ENCODE measurements around the gene SOX10.
A peak's percentile ranks its signal among the peaks of the same experiment; 100 is the strongest.
"Not testable (repeated sequence)": the region's sequence is repeated elsewhere in the genome, so short reads cannot be mapped to it uniquely, and the experiment has no call there.

Gene SOX10

DNA sequence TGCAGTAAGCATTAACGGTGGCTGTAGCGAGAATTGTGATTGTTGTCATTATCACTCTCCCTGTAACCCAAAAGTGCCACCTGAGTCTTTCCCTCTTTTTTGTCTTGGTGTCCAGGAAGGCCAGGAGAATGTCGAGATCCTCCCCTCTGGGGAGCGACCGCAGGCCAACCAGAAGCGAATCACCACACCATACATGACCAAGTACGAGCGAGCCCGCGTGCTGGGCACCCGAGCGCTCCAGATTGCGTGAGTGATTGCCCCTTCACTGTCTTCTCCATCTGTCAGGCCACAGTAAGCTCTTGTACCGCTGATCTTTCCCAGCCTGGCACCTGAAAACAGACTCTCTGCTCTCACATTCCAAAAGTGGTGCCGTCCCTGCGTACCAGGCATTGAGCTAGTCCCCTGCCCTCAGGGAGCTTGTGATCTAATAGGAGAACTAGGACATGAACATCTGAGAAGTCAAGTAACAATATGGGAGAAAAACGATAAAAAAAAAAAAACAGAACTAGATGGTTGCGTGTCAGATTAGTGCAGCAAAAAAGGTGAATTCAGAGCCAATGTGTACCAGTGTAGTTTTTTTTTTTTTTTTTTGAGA is 25.0 kb downstream of the SOX10 start:
- FAIRE-seq = no peak

DNA sequence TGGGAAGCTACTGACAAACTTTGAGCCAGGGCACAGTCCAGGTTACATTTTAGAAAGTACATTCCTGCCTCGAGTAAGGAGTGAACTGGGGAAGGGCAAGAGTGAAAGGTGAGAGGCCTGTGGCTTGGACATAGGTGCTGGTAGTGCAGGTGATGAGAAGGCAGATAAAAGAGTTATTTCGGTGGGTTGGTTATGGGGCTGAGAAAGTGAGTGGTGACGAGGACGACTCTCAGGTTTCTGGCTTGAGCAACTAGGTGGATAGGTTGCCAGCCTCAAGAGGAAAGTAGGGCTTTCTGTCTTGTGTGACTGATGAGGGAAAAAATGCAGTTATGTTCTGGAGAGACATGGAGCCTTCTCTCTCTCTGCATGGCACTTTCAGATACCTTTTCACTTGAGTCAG is 27.1 kb downstream of the SOX10 start:
- no peak for FAIRE-seq

DNA sequence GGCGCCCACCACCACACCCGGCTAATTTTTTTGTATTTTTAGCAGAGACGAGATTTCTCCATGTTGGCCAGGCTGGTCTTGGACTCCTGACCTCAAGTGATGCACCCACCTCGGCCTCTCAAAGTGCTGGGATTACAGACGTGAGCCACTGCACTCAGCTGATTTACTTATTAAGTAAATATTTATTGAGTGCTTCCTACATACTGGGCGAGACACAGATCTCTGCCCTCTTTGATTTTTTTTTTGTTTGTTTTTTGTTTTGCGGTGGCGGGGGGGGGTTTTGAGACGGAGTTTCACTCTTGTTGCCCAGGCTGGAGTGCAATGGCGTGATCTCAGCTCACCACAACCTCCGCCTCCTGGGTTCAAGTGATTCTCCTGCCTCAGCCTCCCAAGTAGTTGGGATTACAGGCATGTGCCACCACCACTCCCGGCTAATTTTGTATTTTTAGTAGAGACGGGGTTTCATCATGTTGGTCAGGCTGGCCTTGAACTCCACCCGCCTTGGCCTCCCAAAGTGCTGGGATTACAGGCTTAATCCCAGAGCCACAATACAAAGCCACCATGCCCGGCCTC is 28.4 kb downstream of the SOX10 start:
- FAIRE-seq = not testable (repeated sequence)

DNA sequence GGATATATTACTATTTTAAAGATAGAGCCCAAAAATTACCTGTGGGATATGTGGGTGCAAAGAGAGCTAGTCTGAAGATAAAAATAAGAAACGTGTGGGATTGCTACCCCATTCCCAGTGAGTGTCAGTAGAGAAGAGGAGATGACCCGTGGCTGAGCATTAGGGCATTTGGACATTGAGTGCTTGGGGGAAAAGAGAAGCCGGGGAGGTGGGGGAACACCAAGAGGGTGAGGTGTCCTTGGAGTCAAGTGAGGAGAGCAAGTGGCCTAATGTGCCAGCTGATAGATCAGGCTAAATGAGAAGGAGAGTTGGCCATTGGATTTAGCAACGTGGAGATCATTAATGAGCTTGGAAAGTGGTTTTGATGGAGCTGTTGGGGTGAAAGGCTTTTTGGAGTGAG is 29.7 kb downstream of the SOX10 start:
- FAIRE-seq = no peak

DNA sequence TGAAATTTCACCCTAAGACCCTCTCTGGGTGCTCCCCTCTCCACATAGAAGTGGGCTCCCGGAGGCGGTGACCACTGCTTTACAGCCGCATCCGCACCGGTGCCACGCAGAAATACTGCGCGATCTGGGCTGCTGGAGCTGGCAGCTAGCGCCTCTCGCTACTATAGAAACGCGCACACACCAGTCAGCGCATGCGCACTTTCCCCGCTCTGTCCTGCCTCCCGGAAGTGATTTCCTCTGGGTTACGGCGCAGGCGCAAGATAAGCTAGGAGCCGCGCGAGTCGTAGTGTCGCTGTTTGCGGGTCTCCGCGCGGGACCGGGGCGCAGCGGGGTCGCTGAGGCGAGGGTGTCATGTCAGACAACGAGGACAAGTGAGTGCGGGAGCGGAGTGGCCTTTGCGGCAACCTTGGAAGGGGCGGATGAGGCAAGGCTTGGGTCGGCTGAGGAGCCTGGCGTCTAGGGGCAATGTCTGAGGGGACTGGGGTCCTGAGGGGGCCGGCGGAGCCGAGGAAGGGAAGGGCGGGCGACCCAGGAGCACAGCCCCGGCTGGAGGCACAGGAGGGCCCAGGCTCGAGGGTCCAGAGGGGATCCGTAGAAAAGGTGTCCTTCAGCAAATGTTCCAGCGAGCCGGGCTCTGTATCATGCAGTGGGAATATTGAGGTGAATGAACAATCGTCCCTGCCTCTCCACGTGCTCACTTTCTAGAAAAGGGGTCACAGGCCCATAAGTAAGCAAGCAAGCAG is 30.7 kb downstream of the SOX10 start, which contains the start of the genes C22orf23 and POLR2F:
Gene C22orf23 (minus strand): TSS at position 165 of the 743 bp plus-strand sequence. CDS start 452 bp downstream, outside the sequence.
Gene POLR2F (plus strand): TSS at position 263 of the 743 bp plus-strand sequence. CDS start 89 bp downstream, at position 352.
- FAIRE-seq = peak; percentile 92

DNA sequence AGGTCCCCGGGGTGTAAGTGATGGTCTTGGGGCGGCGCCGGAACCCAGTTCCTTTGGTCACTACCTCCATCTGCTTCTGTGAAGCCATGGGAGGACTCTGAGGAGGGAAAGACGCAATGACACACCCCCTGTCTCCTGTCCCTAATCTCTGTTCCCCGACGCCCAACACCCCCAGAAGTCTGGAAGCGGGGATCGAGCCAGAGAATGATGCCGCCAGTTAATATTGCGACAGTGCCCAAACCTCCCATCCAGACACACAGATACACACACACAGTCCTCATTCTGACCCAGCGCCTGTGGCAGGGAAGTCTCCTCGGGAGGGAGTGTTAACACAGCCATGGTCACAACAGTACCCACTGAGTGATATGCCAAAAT is 31.3 kb downstream of the SOX10 start:
- FAIRE-seq = no peak

DNA sequence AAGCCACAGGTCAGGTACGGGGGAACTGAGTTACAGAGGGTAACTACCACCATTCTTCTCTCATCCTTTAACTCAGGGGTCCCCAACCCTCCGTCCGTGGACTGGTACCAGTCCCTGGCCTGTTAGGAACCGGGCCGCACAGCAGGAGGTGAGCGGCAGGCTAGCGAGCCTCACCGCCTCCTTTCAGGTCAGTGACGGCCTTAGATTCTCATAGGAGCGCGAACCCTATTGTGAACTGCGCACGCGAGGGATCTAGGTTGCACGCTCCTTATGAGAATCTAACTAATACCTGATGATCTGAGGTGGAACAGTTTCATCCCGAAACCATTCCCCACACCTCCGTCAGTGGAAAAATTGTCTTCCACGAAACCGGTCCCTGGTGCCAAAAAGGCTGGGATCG is 31.7 kb downstream of the SOX10 start:
- FAIRE-seq = not testable (repeated sequence)

DNA sequence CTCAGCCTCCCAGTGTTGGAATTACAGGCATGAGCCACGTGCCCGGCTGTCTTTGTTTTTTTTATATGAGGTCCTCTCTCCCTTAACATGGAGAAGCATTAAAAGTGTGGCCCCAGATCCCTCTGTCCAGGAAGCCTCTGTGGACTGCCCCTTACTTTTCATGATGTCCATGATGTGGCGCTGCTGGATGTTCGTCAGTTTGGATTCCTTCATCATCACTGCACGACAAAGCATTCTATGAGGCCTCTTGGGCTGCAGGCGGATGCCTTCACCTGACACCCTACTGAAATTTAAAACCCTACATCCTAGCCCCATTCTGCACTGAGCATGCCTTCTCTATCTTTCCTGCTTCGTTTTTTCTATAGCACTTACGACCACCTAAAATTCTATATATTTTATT is 33.0 kb downstream of the SOX10 start:
- FAIRE-seq = no peak

DNA sequence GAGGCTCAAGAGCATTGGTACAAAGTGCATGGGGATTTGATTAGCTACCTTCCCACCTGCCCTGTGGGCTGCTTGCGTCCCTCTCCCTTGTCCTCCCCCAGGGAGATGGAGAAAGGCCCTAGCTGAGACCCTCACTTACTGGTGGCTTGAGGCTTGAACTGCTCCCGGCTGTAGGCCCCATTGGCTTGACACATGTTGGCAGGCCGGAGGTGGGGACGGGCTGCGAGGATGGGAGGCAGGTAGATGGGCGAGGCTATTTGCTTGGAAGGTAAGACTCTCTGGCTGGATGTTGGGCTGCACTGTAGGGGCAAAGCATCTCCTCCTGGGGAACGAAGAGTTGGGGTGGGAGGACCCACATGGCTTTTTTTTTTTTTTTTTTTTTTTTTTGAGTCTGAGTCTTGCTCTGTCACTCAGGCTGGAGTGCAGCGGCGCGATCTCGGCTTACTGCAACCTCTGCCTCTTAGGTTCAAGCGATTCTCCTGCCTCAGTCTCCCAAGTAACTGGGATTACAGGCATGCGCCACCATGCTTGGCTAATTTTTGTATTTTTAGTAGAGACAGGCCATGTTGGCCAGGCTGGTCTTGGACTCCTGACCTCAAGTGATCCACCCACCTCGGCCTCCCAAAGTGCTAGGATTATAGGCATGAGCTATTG is 37.1 kb downstream of the SOX10 start:
- FAIRE-seq = not testable (repeated sequence)

DNA sequence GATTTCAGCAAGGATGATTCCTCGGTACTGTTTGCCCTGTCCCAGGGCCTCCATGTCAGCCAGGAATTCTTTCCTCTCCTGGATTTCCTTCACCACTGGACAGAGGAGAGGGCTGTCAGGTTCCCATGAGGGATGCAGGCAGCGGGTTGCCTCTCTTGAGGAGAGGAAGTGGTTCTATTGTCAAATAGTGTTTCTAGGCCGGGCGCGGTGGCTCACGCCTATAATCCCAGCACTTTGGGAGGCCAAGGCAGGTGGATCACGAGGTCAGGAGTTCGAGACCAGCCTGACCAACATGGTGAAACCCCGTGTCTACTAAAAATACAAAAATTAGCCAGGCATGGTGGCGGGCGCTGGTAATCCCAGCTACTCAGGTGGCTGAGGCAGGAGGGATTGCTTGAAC is 39.9 kb downstream of the SOX10 start:
- not testable (repeated sequence) for FAIRE-seq

DNA sequence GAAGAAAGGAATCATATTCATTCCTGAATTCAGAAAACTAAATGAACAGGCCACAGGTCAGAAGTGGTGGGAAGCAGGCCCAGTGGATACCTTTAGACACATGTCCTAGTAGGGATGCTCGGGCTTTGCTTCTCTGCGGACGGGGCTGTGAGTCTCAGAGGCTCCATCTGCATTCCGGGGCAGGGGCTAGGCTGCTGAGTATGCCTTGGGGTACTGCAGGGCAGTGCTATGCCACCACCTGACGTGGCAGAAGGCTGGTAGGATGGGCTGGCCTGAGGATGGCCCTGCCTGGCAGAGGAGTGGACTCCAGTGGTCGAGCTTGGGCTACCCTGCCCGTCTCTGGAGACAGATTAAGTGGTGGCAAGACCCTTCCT is 40.5 kb downstream of the SOX10 start:
- FAIRE-seq = no peak

DNA sequence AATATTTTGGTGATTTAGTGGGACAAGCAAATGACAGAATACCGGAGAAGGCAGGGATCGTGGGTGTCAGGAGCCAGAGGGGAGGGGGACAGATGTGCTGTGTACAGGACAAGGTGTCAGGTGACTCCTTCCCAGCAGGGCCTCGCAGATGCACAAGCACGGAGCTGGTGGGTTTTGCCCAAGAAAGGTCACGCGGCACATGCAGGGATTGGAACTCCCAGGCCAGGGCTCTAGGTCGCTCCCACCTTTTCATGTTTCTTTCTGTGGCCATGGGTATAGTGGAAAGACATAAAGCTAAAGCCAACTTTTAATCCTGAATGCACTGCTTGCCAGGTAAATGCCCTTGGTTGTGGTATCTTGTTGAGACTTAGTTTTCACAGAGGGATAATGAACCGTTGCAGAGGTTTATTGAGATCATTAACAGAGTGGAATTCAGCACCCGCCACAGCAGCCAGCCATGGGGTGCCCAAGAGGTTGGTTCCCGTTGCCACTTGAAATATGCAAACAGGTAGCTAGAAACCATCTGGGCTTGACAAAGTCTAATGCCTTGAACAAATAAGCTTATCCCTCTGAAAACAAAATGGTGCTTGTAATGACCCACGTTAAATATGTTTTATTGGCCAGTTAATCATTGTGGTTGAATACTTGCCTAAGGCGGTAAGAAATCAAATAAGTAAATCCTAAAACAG is 41.1 kb downstream of the SOX10 start:
- FAIRE-seq = no peak

DNA sequence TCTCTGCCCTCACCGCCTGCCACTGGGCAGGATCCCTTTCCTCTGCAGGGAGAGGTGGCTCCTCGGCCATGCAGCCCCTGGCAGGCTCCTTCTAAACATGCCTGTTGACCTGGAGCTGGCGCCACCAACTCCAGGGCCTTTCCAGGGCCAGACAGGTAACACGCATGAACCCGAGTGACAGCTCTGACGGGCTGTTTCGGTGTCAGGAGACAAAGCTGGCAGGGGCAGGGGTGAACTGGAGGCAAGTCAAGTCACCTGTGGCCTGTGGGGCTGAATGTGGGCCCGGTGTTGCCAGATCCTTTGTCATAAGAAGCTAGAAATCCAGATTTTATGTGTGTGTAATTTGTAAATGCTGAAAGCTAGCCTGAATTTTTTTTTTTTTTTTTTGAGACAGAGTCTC is 42.2 kb downstream of the SOX10 start:
- no peak for FAIRE-seq

DNA sequence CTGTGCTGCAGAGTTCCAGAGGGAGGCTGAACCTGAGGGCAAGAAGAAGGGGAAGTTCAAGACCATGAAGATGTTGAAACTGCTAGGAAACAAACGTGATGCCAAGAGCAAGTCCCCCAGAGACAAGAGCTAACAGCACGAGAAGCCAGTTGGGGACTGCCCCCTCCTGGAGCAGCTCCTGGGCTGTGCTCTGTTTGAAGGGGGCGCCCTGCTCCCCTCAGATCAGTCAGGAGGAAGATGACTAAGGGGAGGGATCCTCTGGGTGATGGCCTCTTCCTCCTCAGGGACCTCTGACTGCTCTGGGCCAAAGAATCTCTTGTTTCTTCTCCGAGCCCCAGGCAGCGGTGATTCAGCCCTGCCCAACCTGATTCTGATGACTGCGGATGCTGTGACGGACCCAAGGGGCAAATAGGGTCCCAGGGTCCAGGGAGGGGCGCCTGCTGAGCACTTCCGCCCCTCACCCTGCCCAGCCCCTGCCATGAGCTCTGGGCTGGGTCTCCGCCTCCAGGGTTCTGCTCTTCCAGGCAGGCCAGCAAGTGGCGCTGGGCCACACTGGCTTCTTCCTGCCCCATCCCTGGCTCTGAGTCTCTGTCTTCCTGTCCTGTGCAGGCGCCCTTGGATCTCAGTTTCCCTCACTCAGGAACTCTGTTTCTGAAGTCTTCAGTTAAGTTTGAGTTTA is 43.5 kb downstream of the SOX10 start:
- no peak for FAIRE-seq

DNA sequence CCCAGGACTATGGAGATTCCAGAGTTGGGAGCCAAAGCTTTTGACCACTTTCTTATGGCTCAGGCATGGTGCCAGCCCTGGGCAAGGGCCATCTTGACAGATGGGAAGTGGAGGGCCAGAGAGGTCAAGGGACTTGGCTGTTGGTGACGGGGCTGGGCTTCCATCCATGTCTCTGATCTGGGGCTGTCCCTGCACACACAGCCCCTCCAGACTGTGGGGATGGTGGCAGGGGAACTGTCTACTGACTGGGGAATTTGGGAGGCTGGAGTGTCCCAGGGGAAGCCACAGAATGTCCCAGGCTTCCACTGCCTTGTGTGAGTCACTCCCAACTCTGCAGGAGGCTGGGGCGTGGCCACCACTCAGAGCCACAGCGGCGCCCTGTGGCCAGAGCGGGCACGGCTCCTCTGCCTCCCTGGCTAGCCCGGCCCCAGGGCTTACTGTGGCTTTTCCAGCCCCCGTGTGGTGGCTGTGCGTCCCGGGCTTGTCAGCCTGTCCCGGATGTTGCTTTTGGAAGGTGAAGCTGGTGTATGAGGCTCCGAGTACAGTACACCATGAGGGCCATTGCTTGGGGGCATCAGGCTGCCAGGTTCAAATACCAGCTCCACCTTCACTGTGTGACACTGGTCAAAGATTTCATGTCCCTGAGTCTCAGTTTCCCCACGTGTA is 50.5 kb downstream of the SOX10 start:
- FAIRE-seq = peak; percentile 94

DNA sequence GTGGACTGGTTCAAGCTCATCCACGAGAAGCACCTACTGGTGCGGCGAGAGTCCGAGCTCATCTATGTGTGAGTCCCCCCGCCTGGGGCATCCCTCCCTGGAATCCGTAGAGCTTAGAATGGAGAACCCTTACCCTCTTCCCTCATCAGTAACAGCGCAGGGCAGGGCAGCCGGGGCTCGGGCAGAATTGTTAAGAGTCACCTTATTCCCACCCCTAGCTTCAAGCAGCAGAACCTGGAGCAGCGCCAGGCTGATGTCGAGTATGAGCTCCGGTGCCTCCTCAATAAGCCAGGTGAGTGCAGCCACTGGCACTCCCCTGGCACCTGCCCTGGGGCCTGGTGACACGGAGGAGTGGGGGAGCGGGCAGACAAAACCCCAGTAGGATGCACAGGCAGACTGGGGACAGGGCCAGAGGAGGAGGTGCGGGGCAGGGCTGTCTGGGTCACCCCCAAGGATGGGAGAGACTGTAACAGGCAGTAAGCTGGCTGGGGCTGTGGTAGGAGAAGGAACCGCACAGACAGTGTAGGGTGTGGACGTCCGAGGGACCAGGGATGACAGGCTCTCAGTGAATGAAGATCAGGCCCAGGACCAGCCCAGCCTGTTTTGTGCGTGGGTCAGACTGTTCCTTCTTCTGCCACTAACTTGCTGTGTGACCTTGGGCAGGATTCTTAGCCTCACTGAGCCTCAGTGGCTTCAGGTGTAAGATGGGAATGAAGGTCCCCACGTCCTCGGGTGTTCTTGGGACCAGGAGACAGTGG is 51.4 kb downstream of the SOX10 start:
- no peak for FAIRE-seq

DNA sequence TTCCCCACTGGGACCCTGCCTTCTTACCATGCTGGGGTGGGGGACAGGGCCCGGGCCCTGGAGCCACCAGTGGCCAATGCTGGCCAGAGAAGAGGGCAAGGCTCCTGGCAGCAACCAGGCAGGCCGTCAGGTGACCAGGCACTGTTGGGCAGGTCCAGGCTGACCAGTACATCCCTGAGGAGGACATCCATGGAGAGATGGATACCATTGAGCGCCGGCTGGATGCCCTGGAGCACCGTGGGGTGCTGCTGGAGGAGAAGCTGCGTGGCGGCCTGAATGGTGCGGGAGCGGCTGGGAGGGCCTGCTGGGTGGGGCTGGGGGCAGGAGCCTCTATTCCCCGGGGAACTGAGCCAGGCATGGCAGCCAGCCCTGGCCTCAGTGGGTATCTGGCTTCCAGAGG is 52.0 kb downstream of the SOX10 start:
- no peak for FAIRE-seq

DNA sequence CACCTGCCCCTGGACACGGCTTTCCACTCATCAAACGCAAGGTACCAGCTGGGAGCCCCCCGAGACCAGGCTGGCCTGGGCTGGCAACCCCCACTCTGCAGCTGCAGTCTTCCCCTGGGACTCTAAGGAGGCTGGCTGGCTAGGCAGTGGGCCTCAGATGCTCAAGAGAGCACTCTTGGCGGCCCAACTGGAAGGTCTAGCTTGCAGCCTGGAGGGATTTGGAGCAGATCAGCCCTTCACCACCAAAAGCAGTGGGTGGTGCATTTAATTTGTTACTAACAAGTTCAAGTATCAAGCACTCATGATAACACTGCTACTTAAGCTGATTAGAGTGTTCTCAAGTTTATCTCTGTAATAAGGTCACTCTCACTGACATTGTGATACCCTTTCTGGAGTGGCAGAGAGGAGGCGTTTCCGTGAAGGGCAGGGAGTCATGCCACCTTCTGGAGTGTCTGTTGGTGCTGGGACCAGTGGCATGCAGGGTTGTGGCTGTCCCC is 52.4 kb downstream of the SOX10 start:
- FAIRE-seq = no peak

DNA sequence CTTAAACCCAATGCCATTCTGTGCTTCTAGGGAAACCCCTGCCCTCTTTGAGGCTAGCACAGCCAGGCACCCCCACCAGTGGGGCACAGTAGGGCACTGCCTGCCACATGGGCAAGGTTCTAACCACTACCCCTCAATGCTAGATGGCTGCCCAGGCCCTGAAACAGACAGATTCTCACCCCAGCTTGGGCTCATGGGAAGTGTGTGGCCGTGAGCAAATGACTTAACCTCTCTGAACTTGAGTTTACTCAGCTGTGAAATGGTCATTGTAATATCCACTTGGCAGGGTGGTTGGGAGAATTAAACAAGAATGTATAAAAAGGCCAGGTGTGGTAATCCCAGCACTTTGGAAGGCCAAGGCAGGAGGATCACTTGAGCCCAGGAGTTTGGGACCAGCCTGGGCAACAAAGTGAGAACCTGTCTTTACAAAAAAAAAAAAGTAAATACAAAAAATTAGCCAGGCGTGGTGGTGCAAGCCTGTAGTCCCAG is 53.4 kb downstream of the SOX10 start:
- no peak for FAIRE-seq

DNA sequence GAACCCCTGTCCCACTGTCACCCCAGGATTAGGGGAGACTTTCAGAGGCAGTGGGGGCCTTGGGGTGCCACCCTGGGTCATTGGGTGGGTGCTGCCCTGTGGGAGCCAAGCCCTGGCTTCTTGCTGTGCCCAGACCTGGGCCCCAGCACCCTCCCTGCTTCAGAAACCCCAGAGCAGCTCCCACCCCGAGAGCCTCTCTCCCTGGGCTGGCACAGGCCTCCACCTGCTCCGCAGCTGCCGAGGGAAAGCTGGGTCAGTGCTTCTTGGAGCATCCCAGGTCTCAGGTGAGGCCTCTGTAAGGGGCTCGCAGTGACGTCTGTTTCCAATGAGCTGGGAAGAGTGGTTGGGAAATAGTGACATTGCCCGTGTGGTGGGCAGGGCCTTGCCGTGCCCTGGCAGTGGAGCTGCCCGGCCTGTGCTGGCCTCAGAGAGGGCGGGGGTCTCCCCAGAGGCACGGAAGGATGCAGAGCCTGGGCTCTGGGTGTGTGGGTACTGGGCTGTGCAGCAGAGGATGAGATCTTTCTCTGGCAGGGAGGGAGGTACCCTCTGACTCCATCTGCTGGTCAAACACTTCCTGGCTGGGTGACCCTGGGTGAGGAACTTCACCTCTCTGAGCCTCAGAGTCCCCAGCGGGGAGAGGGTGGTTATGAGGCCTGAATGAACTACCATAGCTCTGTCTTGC is 53.9 kb downstream of the SOX10 start:
- FAIRE-seq = no peak

All from G401.6 (cell line).